ENCODE data around the gene AP5Z1. TPM values are rescaled to one million over a fixed set of nuclear protein-coding genes. Genes with fewer than 3 reads are reported as not detected.

Gene AP5Z1
- total RNA-seq, 4 donors from 2014 or later, result 26.2 to 81.2 (median 52.2) TPM

- Histone ChIP-seq H3K4me1 (peaks cover 3% of the 10 kb centered on the region), H3K36me3 (no peaks in the 10 kb centered on the region), H3K27me3 (peaks cover 11% of the 10 kb centered on the region), H3K9me3 (no peaks in the 10 kb centered on the region), H3K4me3 (no peak overlapping the region), H3K27ac (no peak overlapping the region)
- no peak for DNase-seq (ENCODE audit: low spot score in 2 of 2)
- 20% methylated on average over 5 of the region's 5 CpGs for whole genome bisulfite sequencing
- TF ChIP-seq CTCF (IDR thresholded peaks at IDR 0.05) (no peak), POLR2A (IDR thresholded peaks at IDR 0.05) (no peak), POLR2AphosphoS5 (IDR thresholded peaks at IDR 0.05) (no peak), EP300 (IDR thresholded peaks at IDR 0.05) (no peak)
Measured at GRCh38 chr7:4807598-4808016, 32.2 kb downstream of the AP5Z1 start.

- H3K9me3 ChIP-seq, result no peaks in the 10 kb centered on the region
- H3K27ac ChIP-seq, result no peak overlapping the region
- peaks cover 11% of the 10 kb centered on the region for H3K27me3 ChIP-seq
- WGBS, result 54% methylated on average over 5 of the region's 5 CpGs
- DNase-seq (ENCODE audit: low spot score in 2 of 2), result no peak
- H3K36me3 ChIP-seq, result no peaks in the 10 kb centered on the region
- TF ChIP-seq POLR2A (IDR thresholded peaks at IDR 0.05) (no peak), POLR2AphosphoS5 (IDR thresholded peaks at IDR 0.05) (no peak), EP300 (IDR thresholded peaks at IDR 0.05) (no peak), CTCF (IDR thresholded peaks at IDR 0.05) (no peak)
- H3K4me3 ChIP-seq, result no peak overlapping the region
- peaks cover 3% of the 10 kb centered on the region for H3K4me1 ChIP-seq
Measured at GRCh38 chr7:4808026-4808425, 32.6 kb downstream of the AP5Z1 start.

GRCh38 chr7:4808565-4808964 is 33.1 kb downstream of the AP5Z1 start:
- no peaks in the 10 kb centered on the region for H3K9me3 ChIP-seq
- peaks cover 11% of the 10 kb centered on the region for H3K27me3 ChIP-seq
- peaks cover 3% of the 10 kb centered on the region for H3K4me1 ChIP-seq
- DNase-seq (ENCODE audit: low spot score in 2 of 2), result no peak
- no peak overlapping the region for H3K27ac ChIP-seq
- no peaks in the 10 kb centered on the region for H3K36me3 ChIP-seq
- 86% methylated on average over 37 of the region's 37 CpGs for WGBS
- H3K4me3 ChIP-seq, result no peak overlapping the region
- TF ChIP-seq EP300 (IDR thresholded peaks at IDR 0.05) (no peak), POLR2A (IDR thresholded peaks at IDR 0.05) (no peak), CTCF (IDR thresholded peaks at IDR 0.05) (no peak), POLR2AphosphoS5 (IDR thresholded peaks at IDR 0.05) (no peak)

- WGBS, result 81% methylated on average over 37 of the region's 38 CpGs
- no peak for TF ChIP-seq POLR2A (IDR thresholded peaks at IDR 0.05)
- TF ChIP-seq POLR2AphosphoS5 (IDR thresholded peaks at IDR 0.05), result no peak
- no peak for TF ChIP-seq CTCF (IDR thresholded peaks at IDR 0.05)
- TF ChIP-seq EP300 (IDR thresholded peaks at IDR 0.05), result no peak
- peak; percentile 66 to 76 for DNase-seq (ENCODE audit: low spot score in 2 of 2)
- Histone ChIP-seq H3K9me3 (no peaks in the 10 kb centered on the region), H3K27ac (no peak overlapping the region), H3K4me3 (peak overlapping the region; percentile 25), H3K4me1 (peaks cover 3% of the 10 kb centered on the region), H3K36me3 (no peaks in the 10 kb centered on the region), H3K27me3 (peaks cover 11% of the 10 kb centered on the region)
Measured at GRCh38 chr7:4809091-4809591, 33.7 kb downstream of the AP5Z1 start.

GRCh38 chr7:4809666-4810065 is 34.2 kb downstream of the AP5Z1 start:
- H3K9me3 ChIP-seq, result no peaks in the 10 kb centered on the region
- H3K4me3 ChIP-seq, result peak overlapping the region; percentile 25
- no peak for DNase-seq (ENCODE audit: low spot score in 2 of 2)
- H3K27ac ChIP-seq, result no peak overlapping the region
- TF ChIP-seq POLR2A (IDR thresholded peaks at IDR 0.05) (no peak), POLR2AphosphoS5 (IDR thresholded peaks at IDR 0.05) (no peak), EP300 (IDR thresholded peaks at IDR 0.05) (no peak), CTCF (IDR thresholded peaks at IDR 0.05) (no peak)
- H3K4me1 ChIP-seq, result peaks cover 3% of the 10 kb centered on the region
- 86% methylated on average over 14 of the region's 14 CpGs for WGBS
- peaks cover 11% of the 10 kb centered on the region for H3K27me3 ChIP-seq
- no peaks in the 10 kb centered on the region for H3K36me3 ChIP-seq

All from suprapubic skin (tissue), 4 donors.